Measurements from ENCODE around the gene PGAP2. TPM values are rescaled to one million over a fixed set of nuclear protein-coding genes. Genes with fewer than 3 reads are reported as not detected.
"Not testable (repeated sequence)": the region's sequence is repeated elsewhere in the genome, so short reads cannot be mapped to it uniquely, and the experiment has no call there.

The PGAP2 gene
- total RNA-seq (2022) (35.2 and 38.0 TPM in 2 replicates), Bru-seq, nascent RNA (percentile 54 among the genes with signal in this experiment), BruChase-seq, experiment 1, labeled RNA remaining after a 6-hour chase (percentile 72 among the genes with signal in this experiment), BruChase-seq, experiment 2, labeled RNA remaining after a 2-hour chase (percentile 75 among the genes with signal in this experiment)
- long read RNA-seq, transcript PGAP2-207 (6 exons, 931 nt) = major isoform, 7 of 32 reads
- long read RNA-seq, partial matches to known transcripts = 1 of 32 reads
- long read RNA-seq, other reads (novel, unspliced or antisense) = 13 of 32 reads

DNA sequence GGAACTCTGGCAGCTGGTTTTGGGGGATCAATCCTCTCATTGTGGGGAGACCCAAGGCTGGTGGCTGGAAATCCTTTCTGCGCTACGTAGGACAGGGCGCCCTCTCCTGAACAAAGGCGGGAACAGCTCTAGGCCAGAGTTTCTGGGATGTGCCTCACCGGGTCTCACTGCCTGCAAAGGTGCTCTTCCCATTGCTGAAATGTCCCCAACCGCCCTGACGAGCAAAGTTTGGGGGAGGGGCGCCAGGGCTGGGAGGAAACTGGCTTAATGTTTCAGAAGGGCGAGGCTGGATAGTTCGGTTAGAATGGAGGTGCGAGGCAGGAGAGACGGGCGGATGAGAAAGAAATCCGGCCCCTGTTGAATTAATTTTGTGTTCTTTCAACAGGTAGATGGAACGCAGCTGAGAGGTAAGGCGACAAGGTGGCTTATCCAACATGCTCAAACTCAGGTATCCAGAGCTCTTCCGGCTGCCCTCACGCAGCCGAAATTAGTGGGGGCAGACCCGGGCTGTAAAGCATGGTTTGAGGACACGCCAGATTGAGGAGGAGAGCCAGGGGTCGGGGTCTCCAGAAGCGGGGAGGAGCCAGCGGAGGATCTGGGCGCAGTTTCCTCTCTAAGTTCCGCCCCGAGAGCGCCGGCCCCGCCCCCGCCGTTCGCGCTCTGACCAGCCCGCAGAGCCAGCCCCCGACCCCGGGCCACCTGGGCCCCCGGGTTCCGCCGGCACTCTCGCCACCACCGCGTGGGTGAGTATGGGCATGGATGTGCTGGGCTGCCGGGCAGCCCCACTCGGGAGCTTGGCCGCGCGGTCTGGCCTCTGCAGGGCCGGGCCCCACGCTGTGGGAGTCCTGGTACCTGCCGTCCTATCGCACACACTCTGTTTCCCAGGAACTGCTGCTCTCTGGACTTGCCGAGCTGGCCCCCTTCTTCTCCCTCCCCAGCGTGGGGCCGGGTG, at the start of gene PGAP2:
Gene PGAP2 (plus strand): TSS at position 652 of the 952 bp plus-strand sequence. CDS start 2,700 bp downstream, outside the sequence.
- peak; percentile 69 for DNase-seq
- Mint-ChIP-seq H3K4me3 (ENCODE audit: low read depth, unreplicated experiment) (peak within 1 kb of the TSS; percentile 89), H3K27me3 (ENCODE audit: unreplicated experiment) (no peaks in the 10 kb centered on the region), H3K27ac (ENCODE audit: unreplicated experiment) (no peak within 1 kb of the TSS), H3K36me3 (ENCODE audit: insufficient read depth, unreplicated experiment) (peaks cover 17% of the 10 kb centered on the region), H3K4me1 (ENCODE audit: low read depth, unreplicated experiment) (peaks cover 12% of the 10 kb centered on the region), H3K9me3 (ENCODE audit: low read depth, unreplicated experiment) (no peaks in the 10 kb centered on the region)
- peak; percentile 35 for TF ChIP-seq CTCF (IDR thresholded peaks at IDR 0.05; ENCODE audit: unreplicated experiment)
- TSS peak; percentile 47 for BruUV-seq (replicated peaks)
- intact Hi-C loops (cut with micrococcal nuclease; ENCODE audit: unreplicated experiment) = no loop called here
- CTCF ChIA-PET = interaction anchor here (0.7 to 3.2 kb wide), 6 partner anchors 10 to 265 kb away, joined by 3 to 20 read pairs (median 4); partner anchors contain the start of gene RHOG

GRCh38 chr11:3764266-3764665, 44.1 kb upstream of the PGAP2 start:
- TF ChIP-seq CTCF (IDR thresholded peaks at IDR 0.05; ENCODE audit: unreplicated experiment) = no peak
- no peaks in the 10 kb centered on the region for H3K9me3 Mint-ChIP-seq (ENCODE audit: low read depth, unreplicated experiment)
- H3K36me3 Mint-ChIP-seq (ENCODE audit: insufficient read depth, unreplicated experiment) = peaks cover 72% of the 10 kb centered on the region
- H3K4me1 Mint-ChIP-seq (ENCODE audit: low read depth, unreplicated experiment) = no peaks in the 10 kb centered on the region
- no peak for DNase-seq
- H3K27me3 Mint-ChIP-seq (ENCODE audit: unreplicated experiment) = no peaks in the 10 kb centered on the region
- no peak overlapping the region for H3K27ac Mint-ChIP-seq (ENCODE audit: unreplicated experiment)
- intact Hi-C loops (cut with micrococcal nuclease; ENCODE audit: unreplicated experiment) = no loop called here
- CTCF ChIA-PET = no interaction called here
- BruUV-seq (replicated peaks) = no TSS peak
- H3K4me3 Mint-ChIP-seq (ENCODE audit: low read depth, unreplicated experiment) = no peak overlapping the region

- H3K27ac Mint-ChIP-seq (ENCODE audit: unreplicated experiment); DNase-seq; H3K27me3 Mint-ChIP-seq (ENCODE audit: unreplicated experiment); BruUV-seq (replicated peaks); H3K9me3 Mint-ChIP-seq (ENCODE audit: low read depth, unreplicated experiment); H3K4me3 Mint-ChIP-seq (ENCODE audit: low read depth, unreplicated experiment); intact Hi-C loops (cut with micrococcal nuclease; ENCODE audit: unreplicated experiment); H3K4me1 Mint-ChIP-seq (ENCODE audit: low read depth, unreplicated experiment); CTCF ChIA-PET: not testable (repeated sequence)
- peaks cover 78% of the 10 kb centered on the region for H3K36me3 Mint-ChIP-seq (ENCODE audit: insufficient read depth, unreplicated experiment)
These were observed 41.5 kb upstream of the PGAP2 start for GRCh38 chr11:3766836-3767235.

GRCh38 chr11:3767536-3767935, 40.8 kb upstream of the PGAP2 start:
- TF ChIP-seq CTCF (IDR thresholded peaks at IDR 0.05; ENCODE audit: unreplicated experiment) = no peak
- no peaks in the 10 kb centered on the region for H3K4me1 Mint-ChIP-seq (ENCODE audit: low read depth, unreplicated experiment)
- no peak overlapping the region for H3K27ac Mint-ChIP-seq (ENCODE audit: unreplicated experiment)
- no peaks in the 10 kb centered on the region for H3K9me3 Mint-ChIP-seq (ENCODE audit: low read depth, unreplicated experiment)
- CTCF ChIA-PET = no interaction called here
- no peak for DNase-seq
- H3K27me3 Mint-ChIP-seq (ENCODE audit: unreplicated experiment) = no peaks in the 10 kb centered on the region
- no TSS peak for BruUV-seq (replicated peaks)
- intact Hi-C loops (cut with micrococcal nuclease; ENCODE audit: unreplicated experiment) = no loop called here
- H3K36me3 Mint-ChIP-seq (ENCODE audit: insufficient read depth, unreplicated experiment) = peaks cover 78% of the 10 kb centered on the region
- H3K4me3 Mint-ChIP-seq (ENCODE audit: low read depth, unreplicated experiment) = no peak overlapping the region

All from Calu3 (cell line).